ENCODE data around the gene OPCML.

The OPCML gene

GRCh38 chr11:133175103-133175502 is 357.2 kb downstream of the OPCML start:
- H3K27ac ChIP-seq = no peak overlapping the region
- TF ChIP-seq CTCF (IDR thresholded peaks at IDR 0.05) = no peak
- TF ChIP-seq ZFX (IDR thresholded peaks at IDR 0.05; ENCODE audit: borderline replicate concordance) = no peak

GRCh38 chr11:133173810-133174412 is 358.4 kb downstream of the OPCML start:
- no peak overlapping the region for H3K27ac ChIP-seq
- TF ChIP-seq CTCF (IDR thresholded peaks at IDR 0.05) (no peak), ZFX (IDR thresholded peaks at IDR 0.05; ENCODE audit: borderline replicate concordance) (no peak)

GRCh38 chr11:133172349-133172748 is 360.0 kb downstream of the OPCML start:
- TF ChIP-seq CTCF (IDR thresholded peaks at IDR 0.05) = no peak
- no peak for TF ChIP-seq ZFX (IDR thresholded peaks at IDR 0.05; ENCODE audit: borderline replicate concordance)
- H3K27ac ChIP-seq = no peak overlapping the region

GRCh38 chr11:133171374-133171773 is 360.9 kb downstream of the OPCML start:
- TF ChIP-seq ZFX (IDR thresholded peaks at IDR 0.05; ENCODE audit: borderline replicate concordance) = no peak
- no peak overlapping the region for H3K27ac ChIP-seq

GRCh38 chr11:133168016-133168415 is 364.3 kb downstream of the OPCML start:
- H3K27ac ChIP-seq = no peak overlapping the region
- TF ChIP-seq CTCF (IDR thresholded peaks at IDR 0.05) (no peak), ZFX (IDR thresholded peaks at IDR 0.05; ENCODE audit: borderline replicate concordance) (no peak)

GRCh38 chr11:133166662-133167061 is 365.6 kb downstream of the OPCML start:
- no peak for TF ChIP-seq CTCF (IDR thresholded peaks at IDR 0.05)
- no peak for TF ChIP-seq ZFX (IDR thresholded peaks at IDR 0.05; ENCODE audit: borderline replicate concordance)
- H3K27ac ChIP-seq = no peak overlapping the region

GRCh38 chr11:133164986-133165385 is 367.3 kb downstream of the OPCML start:
- TF ChIP-seq ZFX (IDR thresholded peaks at IDR 0.05; ENCODE audit: borderline replicate concordance) (no peak), CTCF (IDR thresholded peaks at IDR 0.05) (no peak)
- H3K27ac ChIP-seq = no peak overlapping the region
